DND-41 (cell line): Measurements from ENCODE around the gene OXCT1.

ENCODE experiments used
- CTCF ChIP-seq: IDR thresholded peaks from 2 replicates; pipeline ENCODE4 v1.5.1; 2012; ENCODE audit warnings: borderline replicate concordance, low read length, moderate library complexity, mild to moderate bottlenecking; ENCODE audit not compliant: poor library complexity, severe bottlenecking; ENCODE audit errors: extremely low read depth
- EZH2 ChIP-seq: IDR thresholded peaks from 3 replicates; pipeline ENCODE4 v1.6.1; 2012; ENCODE audit warnings: borderline replicate concordance, low read depth, mild to moderate bottlenecking, moderate library complexity, low read length, inconsistent platforms; ENCODE audit not compliant: severe bottlenecking

DNA sequence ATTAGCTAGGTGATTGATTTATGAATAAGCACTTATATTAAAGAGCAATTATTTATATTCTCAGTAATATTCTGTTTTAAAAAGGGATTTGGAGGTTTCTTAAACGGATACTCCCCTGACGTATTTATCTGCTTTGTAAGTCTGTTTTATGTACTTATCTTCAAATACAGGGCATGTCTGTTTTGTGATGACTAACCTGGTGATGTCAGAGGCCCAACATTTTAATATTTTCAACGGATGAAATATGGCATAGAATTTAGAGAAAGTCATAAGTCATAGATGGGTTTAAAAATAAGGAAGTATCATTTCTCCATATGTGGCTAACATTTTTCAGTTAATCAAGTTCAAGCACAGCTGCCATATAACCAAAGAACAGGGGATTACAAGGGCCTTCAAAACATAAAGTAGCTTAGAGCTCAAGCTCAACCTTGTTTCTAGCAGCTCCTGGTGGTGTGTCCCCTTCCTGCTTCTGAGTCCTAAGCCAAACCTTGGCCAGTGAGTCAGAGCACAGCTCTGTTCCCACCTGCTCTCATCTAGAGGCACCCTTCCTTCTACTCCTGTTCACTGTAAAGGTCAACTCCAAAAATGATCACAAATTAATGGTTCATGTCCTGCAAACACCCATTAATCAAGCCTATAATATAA, 131.4 kb downstream of the OXCT1 start:
- no peak for TF ChIP-seq EZH2
- TF ChIP-seq CTCF: no peak
